ENCODE measurements around the gene C1QTNF12. TPM values are rescaled to one million over a fixed set of nuclear protein-coding genes. Genes with fewer than 3 reads are reported as not detected.

C1QTNF12 gene
- total and polyA plus RNA-seq, 2 of the 8 experiments (the other 6 are each of a cell fraction or from before 2014, with no cell fraction given): 2.1 to 3.7 TPM

DNA sequence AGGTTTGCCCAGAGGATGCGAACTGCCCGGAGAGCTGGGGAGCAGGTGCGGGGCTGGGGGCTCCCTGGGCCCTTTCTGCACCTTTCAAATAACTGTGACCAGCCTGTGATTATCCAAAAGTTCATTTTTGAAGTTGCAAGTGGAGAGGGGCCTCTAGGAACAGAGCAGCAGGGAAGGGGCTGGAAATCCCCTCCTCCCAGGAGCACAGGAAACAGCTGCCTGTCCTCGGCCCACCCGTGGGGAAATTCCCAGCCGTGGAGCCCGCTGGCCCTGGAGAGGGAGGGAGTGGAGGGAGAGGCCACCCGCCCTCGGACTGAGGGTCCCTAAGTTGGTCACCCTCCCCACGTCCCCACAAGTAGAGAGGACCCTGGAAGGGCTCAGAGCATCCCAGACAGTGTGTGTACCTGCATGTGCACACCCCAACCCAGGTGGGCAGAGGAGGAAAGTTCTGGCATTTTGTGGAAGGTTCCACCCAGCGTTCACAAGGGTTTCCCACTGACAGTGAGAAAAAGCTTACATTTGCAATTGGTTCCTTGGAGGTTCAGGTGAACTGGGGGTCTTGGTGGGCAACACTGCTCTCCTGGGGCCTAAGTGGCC is 31.3 kb downstream of the C1QTNF12 start:
- Histone ChIP-seq H2BK5ac (ENCODE audit: low read depth, low read length) (no peak overlapping the region), H3K36me3 (ENCODE audit: control insufficient read depth in 2 of 4, insufficient read depth in 4 of 4, low read length in 3 of 4) (peaks cover 0 to 17% (median 5%) of the 10 kb centered on the region in 4 experiments; a peak in 5 of 8 replicates), H4K8ac (ENCODE audit: extremely low read depth, insufficient read depth, low read length) (no peak overlapping the region; the same call in 1 of the 2 replicates), H2BK120ac (replicated peaks; ENCODE audit: low read depth, low read length) (no peak overlapping the region), H3K18ac (ENCODE audit: extremely low read depth, low read length) (no peak overlapping the region), H3K56ac (replicated peaks; ENCODE audit: insufficient read length, low read depth, low read length) (no peak overlapping the region), H3K23ac (ENCODE audit: insufficient read length) (no peak overlapping the region), H3K79me1 (ENCODE audit: low read depth, low read length) (peaks cover 2% of the 10 kb centered on the region; the same call in 1 of the 2 replicates), H3K4me2 (ENCODE audit: insufficient read depth in 1 of 2, low read depth in 2 of 2, low read length in 2 of 2) (no peak overlapping the region), H3K9me3 (ENCODE audit: insufficient read depth in 2 of 2, low read depth in 1 of 2, low read length in 1 of 2) (no peaks in the 10 kb centered on the region), H3K4me3 (ENCODE audit: extremely low read depth in 1 of 4, insufficient read depth in 2 of 4, low read depth in 3 of 4, low read length in 4 of 4) (no peak overlapping the region), H4K20me1 (replicated peaks in 1 of 2; ENCODE audit: control insufficient read depth in 1 of 2, insufficient read depth in 2 of 2, low read length in 2 of 2) (peaks cover 3 to 10% of the 10 kb centered on the region in 2 experiments), H3K23me2 (ENCODE audit: low read depth, low read length) (no peaks in the 10 kb centered on the region), H2BK20ac (ENCODE audit: low read length) (no peak overlapping the region), H3K4ac (replicated peaks; ENCODE audit: insufficient read length, low read depth, low read length) (no peak overlapping the region), H3K4me1 (replicated peaks in 1 of 4; ENCODE audit: control insufficient read depth in 3 of 4, insufficient read depth in 4 of 4, low read length in 3 of 4) (no peaks in the 10 kb centered on the region; a peak in 1 of 7 replicates), H3K9ac (replicated peaks in 1 of 4; ENCODE audit: extremely low read depth in 1 of 4, low read depth in 3 of 4, low read length in 3 of 4) (no peak overlapping the region), H4K91ac (replicated peaks; ENCODE audit: insufficient read length, low read length) (no peak overlapping the region), H2BK12ac (ENCODE audit: low read depth, low read length) (no peak overlapping the region), H3K27ac (ENCODE audit: low read depth, low read length) (no peak overlapping the region), H2AK5ac (ENCODE audit: low read depth, low read length) (no peak overlapping the region), H3K14ac (ENCODE audit: insufficient read length) (no peak overlapping the region), H3K79me2 (ENCODE audit: control insufficient read depth in 1 of 2, insufficient read depth in 2 of 2, low read length in 2 of 2) (no peaks in the 10 kb centered on the region), H4K5ac (ENCODE audit: insufficient read length, low read depth, low read length) (no peak overlapping the region), H2AFZ (ENCODE audit: low read length) (no peak overlapping the region), H2BK15ac (ENCODE audit: low read length) (no peak overlapping the region), H3K27me3 (replicated peaks in 1 of 4; ENCODE audit: control insufficient read depth in 3 of 4, extremely low read depth in 1 of 4, insufficient read depth in 3 of 4, low read length in 3 of 4) (no peaks in the 10 kb centered on the region)
- WGBS, 2 experiments (ENCODE audit: extremely low coverage in 1 of 2, insufficient coverage in 1 of 2, insufficient read length in 1 of 2, insufficient replicate concordance in 2 of 2, low coverage in 1 of 2, low lambda C conversion rate in 2 of 2, missing lambda C conversion rate in 1 of 2): 77% methylated on average over 10 of the region's 11 CpGs; no CpG with 5 or more reads in 1 of the 2 experiments
- ChIA-PET CTCF (ENCODE audit: partially characterized antibody) (interaction anchor here (0.8 to 1.9 kb wide), 8 partner anchors 10 to 231 kb away, joined by 3 to 12 read pairs (median 3); no protein-coding TSS in a partner anchor), POLR2A (ENCODE audit: partially characterized antibody) (interaction anchor here (0.8 to 4.3 kb wide), 5 partner anchors 12 to 816 kb away, joined by 3 to 15 read pairs (median 4); partner anchors contain the start of gene B3GALT6)
- FAIRE-seq: no peak
- no peak for DNase-seq (ENCODE audit: low read depth in 1 of 2, low spot score in 2 of 2)
- TF ChIP-seq SAP30 (IDR thresholded peaks at IDR 0.05; ENCODE audit: insufficient read depth, insufficient replicate concordance, low read length): no peak
- TF ChIP-seq KDM4A (IDR thresholded peaks at IDR 0.05; ENCODE audit: low read depth, low read length, severe bottlenecking): no peak
- TF ChIP-seq POLR2A (IDR thresholded peaks at IDR 0.05; ENCODE audit: control extremely low read depth in 1 of 2, low read depth in 2 of 2, low read length in 2 of 2): no peak
- TF ChIP-seq POLR2AphosphoS5 (IDR thresholded peaks at IDR 0.05; ENCODE audit: low read depth, low read length): no peak
- no peak for TF ChIP-seq BCL11A (IDR thresholded peaks at IDR 0.05; ENCODE audit: low read depth in 2 of 2, low read length in 2 of 2)
- no peak for TF ChIP-seq JUND (IDR thresholded peaks at IDR 0.05; ENCODE audit: low read length)
